Limb (tissue), 2 donors: ENCODE results near the gene PRLR.
"Not testable (repeated sequence)": the region's sequence is repeated elsewhere in the genome, so short reads cannot be mapped to it uniquely, and the experiment has no call there.

ENCODE experiments used
- DNase-seq, 2 donors: peaks; one replicate each; pipeline ENCODE4 v3.0.0-alpha.2; 2016; ENCODE audit errors: extremely low spot score in 2 of 2

PRLR gene

GRCh38 chr5:35129921-35130485 is 100.3 kb downstream of the PRLR start:
- no peak for DNase-seq

DNA sequence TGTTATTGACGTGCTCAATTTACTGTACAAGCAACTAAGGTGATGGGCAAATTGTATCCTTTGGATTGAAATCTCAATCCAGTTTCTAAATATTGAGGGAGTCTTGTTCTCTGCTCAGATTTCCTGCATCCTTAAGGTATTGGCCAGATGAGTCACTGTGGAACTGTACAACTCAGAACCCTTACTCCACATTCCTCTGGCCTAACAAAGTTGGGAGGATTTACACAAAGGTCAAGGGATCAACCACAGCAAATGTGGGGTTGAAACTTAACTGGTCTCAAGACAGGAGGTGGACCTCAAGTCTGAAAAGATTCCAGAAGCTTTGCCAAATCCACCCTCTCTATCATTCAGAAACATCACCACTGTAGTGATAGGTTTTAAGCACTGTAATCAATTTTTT is 101.0 kb downstream of the PRLR start:
- no peak for DNase-seq

- no peak for DNase-seq
Observed at GRCh38 chr5:35127006-35127405, 103.3 kb downstream of the PRLR start.

DNA sequence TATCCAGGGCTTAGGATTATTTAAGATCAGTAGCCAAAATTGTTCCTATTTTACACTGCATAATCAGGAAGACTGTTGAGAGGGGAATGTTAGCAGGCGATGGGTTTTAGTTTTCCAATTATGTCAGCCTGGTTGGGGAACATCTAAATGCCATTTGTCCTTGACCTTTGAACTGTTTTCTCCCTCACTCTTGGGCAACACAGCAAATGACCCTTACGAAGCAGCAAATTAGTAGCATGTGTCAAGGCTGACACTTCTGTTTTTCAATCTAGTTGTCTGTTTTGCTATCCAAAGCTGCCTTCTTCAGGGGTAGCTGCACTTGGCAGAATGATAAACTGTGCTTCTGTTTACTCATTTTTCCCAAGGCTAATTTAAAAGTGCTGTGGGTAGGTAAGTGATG is 104.5 kb downstream of the PRLR start:
- DNase-seq = no peak

- DNase-seq = no peak
Observed at GRCh38 chr5:35124932-35125331, 105.4 kb downstream of the PRLR start.

- no peak for DNase-seq
Observed at GRCh38 chr5:35122819-35123218, 107.5 kb downstream of the PRLR start.

- no peak for DNase-seq
Observed at GRCh38 chr5:35120715-35121114, 109.6 kb downstream of the PRLR start.

- no peak for DNase-seq
Observed at GRCh38 chr5:35117967-35118366, 112.3 kb downstream of the PRLR start.

GRCh38 chr5:35115920-35116319 is 114.4 kb downstream of the PRLR start:
- no peak for DNase-seq

DNA sequence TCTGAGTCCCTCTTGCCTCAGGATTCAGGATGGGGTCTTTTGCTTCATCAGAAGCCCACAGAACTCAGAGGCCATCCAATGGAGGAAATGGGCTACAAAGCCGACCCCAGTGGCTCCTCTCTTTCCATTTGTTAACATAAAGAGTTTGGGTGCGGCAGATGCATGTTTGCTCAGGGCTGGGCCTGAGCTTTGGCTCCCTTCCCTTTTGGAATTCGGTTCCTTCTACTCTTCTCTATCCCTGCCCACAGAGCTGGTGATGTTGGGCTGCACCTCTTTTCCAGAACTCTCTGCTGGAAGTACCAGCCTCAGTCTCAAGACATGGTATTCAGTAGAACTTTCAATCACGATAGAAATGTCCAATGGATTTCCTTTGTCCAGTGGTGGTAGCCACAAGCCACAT is 115.6 kb downstream of the PRLR start:
- DNase-seq = no peak

DNA sequence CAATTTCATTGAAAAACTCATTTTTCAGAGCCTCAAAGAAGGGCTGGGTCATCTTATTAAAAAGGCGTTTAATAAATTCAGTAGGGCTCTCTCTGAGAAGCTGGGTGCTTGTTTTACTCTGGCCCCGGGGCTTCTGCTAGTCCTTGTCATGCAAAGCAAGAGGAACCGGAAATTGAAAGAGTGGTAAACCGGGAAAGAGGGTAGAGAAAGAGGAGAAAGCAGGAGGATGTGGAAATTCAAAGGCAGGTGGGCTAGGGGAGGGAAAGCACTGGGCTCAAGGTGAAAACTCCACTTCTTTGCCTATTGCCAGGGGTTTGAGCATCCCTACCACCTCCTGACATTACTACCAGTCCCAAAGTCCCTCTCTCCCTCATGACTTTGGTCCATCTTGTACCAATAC is 118.0 kb downstream of the PRLR start:
- DNase-seq = no peak

DNA sequence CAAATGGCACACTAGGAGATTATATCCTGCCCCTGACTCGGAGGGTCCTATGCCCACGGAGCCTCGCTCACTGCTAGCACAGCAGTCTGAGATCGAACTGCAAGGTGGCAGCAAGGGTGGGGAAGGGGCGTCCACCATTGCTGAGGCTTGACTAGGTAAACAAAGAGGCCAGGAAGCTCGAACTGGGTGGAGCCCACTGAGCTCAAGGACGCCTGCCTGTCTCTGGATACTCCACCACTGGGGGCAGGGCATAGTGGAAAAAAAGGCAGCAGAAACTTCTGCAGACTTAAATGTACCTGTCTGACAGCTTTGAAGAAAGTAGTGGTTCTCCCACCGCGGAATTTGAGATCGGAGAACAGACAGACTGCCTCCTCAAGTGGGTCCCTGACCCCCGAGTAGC is 125.7 kb downstream of the PRLR start:
- DNase-seq = not testable (repeated sequence)

- no peak for DNase-seq
Observed at GRCh38 chr5:35103637-35104299, 126.5 kb downstream of the PRLR start.

GRCh38 chr5:35101720-35102119 is 128.6 kb downstream of the PRLR start:
- DNase-seq = not testable (repeated sequence)

GRCh38 chr5:35101016-35101415 is 129.3 kb downstream of the PRLR start:
- DNase-seq = no peak

DNA sequence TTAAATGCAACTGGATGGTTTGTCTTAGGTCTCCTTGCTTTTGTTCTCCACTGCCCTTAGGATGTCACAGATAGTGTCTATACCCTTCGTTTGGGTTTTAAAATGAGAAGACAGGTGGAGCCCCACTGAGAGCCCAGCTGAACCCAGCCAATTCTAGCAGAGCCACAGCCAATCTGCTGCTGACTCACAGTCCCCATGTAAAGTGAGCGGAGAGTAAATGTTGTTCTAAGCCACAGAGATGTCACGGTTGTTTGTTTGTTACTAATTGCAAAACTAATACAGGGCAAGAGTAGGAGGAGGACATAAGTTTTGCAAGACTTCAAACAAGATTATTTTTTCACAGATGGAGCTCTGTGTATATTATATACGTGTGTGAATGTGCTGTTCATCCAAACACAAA is 132.1 kb downstream of the PRLR start:
- DNase-seq = no peak

DNA sequence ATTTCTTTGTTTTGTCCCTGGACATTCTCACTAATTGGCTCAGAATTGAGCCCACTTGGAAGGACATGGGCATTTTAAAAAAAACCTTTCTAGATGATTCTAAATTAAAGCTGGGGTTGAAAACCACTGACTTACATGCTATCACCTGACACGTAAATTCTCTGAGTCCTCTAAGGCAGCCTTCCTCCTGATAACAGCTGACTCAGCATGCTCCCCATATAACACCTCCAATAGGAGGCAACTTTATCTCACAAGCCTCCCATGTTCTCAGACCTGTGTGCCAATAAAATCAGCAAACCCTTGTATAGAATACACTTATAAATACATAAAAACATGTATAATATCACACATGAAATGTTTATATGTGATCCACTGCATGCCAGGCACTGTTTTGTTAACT is 133.4 kb downstream of the PRLR start:
- no peak for DNase-seq

DNA sequence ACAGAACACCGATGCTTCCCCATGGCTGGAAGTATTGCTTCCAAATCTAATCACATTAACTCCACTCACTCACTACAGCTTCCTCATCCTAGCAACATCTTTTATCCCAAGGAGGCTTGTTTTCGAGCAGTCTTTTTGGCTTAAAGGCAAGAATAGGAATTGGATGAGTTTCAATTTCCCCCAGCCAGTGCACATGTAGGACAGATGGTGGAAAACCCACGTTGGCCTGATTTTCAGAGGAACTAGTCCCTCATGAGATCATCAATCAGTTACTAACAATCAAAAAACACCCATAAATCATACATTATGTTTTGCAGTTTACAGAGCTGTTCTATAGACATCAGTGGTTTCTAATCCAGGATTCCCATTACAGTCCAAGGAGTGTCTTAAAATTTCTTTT is 134.1 kb downstream of the PRLR start:
- peak in 1 of 2 donors; percentile 55 for DNase-seq

DNA sequence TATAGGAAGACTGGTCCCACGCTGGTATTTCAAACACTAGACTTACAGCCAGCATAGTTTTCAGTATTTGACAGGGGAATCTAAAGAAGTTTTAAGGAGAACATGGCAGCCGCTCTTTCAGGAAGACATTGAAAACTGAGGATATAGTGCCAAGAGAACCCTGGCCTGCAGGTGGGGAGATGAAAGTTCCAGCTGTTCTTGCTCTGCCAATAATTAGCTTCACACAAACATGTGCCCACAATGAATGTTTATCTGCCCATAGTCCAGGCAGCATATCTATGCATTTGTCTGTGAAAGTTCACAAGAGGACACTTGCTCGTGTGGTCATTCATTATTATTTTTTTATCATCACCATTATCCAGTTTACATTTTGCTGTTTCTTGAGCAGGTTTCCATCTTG is 134.9 kb downstream of the PRLR start:
- DNase-seq = no peak

DNA sequence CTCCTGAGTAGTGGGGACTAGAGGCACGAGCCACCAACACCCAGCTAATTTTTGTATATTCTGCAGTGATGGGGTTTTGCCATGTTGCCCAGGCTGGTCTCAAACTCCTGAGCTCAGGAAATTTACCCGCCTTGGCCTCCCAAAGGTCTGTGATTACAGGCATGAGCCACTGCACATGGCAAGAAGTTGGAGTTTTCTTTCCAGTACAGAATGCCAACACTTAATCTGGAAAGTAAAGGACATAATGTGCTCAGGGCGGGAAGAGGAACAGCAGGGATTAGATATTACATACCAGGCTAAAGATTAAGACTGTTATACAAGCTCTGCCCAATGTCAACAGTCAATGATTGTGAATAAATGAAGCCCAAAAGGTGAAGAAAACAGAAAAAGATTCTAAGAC is 135.3 kb downstream of the PRLR start:
- DNase-seq = no peak

- DNase-seq = no peak
Observed at GRCh38 chr5:35092703-35093102, 137.6 kb downstream of the PRLR start.

GRCh38 chr5:35091704-35092103 is 138.6 kb downstream of the PRLR start:
- no peak for DNase-seq
